ENCODE measurements around the gene CTXN3.

CTXN3 gene

DNA sequence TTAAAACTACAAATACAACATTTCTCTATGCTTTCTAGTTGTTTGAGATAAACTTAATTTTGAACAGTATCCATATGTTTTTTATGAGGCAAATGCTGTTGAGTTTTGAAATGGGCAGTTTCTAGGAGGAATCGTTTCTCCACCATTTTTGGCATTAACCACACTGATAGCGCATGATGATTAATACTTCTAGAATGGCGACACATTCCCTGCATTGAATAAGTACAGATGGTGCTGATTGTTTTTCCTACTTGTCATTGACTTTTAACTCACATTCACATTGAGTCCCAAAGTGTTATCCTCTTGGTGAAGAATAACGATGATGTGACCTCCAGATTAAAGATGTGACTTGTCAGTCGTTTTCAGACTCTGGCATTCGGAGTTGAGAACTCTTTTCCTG lies 47.8 kb downstream of the CTXN3 start:
- DNase-seq (ENCODE audit: low read depth in 1 of 2, low spot score in 1 of 2) = no peak

DNA sequence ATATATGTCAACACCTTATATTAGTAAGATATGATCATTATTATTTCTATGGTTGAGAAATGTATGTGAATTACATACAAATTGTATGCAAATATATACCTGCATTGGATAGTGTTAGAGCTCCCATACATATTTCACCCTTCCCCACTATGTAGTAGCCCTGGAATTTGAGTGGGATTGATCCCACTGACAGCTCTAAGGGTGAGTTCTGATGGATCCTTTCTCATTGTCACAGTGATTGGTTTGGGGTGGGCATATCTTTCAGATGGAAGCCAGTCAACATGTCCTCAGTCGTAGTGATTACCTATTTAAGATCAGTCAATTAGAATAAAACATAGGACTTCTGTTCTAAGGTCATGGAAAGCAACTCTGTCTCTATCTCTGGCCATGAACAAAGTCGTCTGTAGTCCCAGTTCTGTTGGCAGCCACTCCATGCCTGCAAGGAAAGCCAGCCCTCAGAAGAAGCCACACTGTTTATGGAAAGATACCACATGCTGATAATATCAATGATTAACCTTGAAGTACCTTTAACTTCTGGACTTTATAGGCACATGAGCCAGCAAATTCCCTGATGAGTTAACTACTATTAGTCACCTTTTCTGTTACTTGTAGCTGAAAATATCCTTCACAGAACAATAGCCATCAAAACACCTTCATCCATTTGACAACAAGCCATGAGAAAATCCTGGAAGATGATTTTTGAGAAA lies 49.2 kb downstream of the CTXN3 start:
- no peak for DNase-seq (ENCODE audit: low read depth in 1 of 2, low spot score in 1 of 2)

DNA sequence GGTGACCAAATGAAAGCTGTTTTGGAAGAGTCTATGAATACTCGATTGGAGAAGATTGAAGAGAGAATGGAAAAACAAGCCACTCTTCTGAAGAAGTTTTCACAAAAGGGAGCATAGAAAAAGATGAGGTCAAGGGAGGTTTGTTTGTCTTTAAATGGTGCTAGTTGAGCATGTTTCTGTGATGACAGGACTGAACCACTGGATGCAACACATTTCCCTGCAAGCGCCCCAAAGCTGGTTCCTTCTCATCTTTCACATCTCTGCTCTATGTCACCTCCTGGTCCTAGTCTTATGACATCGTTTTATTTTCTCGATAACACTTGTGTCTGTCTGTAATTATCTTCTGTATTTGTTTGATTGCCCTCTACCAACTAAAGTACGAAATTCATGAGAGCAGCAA lies 50.5 kb downstream of the CTXN3 start:
- DNase-seq (ENCODE audit: low read depth in 1 of 2, low spot score in 1 of 2) = no peak

DNA sequence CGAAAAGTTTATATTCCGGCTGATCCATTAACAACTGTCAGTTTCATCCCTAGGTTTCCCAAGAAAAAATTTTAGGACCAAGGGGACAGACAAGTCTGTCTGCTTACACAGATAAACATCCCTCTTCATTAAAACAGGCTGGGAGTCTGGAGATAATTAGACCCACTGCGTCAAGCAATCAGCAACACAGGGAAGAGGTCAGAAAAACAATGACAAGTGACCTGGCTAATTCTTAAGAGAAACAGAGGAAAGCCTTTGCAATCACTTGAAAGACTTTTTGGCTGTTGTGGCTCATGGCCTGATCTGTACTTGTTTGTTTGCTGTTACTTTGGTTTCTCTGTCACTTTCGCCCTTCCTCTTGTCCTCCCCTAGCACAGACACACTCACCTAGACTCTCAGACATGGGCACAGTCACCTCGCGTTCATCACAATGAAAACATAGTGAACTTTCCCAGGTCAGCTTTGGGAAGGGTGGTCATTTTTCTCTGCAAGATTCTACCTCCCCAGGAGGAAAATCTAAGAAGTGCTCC lies 51.4 kb downstream of the CTXN3 start:
- no peak for DNase-seq (ENCODE audit: low read depth in 1 of 2, low spot score in 1 of 2)

DNA sequence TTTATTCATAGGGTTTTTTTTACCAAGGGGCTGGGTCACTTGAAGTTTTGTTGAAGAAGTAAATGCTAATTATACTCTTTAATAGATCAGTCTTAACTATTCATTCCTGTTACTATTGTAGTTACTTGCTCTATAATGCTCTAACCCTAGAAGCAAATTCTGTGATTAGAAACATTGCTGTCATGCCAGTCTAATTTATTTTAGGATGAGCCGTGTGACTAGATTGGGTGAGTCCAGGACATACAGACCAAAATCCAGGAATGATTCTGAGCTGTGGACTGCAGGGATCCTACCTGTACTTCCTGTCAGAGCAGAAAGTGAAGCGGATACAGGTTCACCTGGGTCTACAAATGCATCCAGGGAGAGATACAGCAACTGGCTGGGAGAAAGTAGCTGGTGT lies 53.6 kb downstream of the CTXN3 start:
- DNase-seq (ENCODE audit: low read depth in 1 of 2, low spot score in 1 of 2) = no peak

DNA sequence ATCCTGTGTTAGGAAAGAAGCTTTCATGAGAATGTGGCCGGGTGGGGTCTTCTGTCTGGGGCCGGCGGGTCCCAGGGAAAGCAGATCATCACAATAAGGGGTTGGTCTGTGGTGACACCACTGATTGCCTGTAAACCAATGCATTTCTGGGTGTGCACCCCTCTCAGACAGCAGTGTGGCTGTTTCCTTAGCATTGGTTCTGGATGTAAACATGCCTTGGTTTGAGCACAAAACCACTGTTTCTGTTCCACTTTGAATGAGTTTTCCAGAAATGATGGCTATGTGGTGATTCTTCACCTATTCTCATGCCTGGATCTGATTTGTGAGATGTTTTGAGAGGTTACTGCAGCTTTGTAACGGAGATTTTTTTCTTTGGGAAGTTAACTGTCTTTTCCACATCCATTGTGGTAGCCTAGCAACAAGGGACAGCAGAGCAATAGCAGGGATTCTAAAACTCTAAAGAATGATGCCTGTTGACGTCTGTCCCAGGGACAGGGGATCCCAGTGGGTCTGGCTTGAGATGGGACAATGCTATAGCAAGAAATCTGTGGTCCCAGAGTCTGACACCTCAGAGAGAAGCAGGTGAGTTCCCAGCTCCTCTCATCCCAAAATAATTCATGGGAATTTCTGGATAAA lies 54.2 kb downstream of the CTXN3 start, which contains the start of gene CCDC192:
CCDC192 (plus strand) TSS at position 466 of the 636 bp plus-strand sequence; CDS start at position 521, 55 bp downstream.
- no peak for DNase-seq (ENCODE audit: low read depth in 1 of 2, low spot score in 1 of 2)

DNA sequence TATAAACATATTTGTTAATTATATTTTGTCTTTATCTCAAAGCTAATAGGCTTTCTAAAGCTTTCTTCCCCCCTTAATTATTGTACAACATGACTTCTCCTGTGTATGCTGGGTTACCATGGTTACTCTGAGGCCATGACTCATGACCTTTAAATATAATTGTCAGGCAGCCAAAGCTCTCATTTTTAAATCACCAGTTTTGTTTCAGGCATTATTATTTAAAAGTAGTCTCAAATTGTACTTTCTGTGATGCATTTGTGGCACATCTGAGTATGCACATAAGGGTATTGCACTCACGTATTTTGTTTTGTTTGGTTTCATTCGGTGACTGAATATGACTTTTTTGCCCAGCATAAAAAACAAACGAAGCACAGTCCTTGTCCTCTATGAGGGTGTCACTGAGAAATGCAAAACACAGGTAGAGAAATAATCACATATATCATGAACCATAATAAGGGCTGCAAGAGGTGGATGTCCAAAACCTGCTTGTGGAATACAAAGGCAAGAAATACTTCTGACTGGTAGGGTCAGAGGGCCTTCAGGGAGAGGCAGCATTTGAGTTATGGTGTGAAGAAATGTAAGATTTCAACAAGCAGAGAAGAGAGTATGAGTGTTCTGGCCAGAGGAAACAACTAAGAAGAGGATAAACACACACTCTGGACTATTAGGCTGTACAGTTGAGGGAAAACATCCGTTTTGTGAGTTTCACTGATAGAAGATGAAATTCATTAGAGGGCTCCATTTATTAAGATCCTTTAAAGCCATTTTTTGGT lies 56.4 kb downstream of the CTXN3 start:
- DNase-seq (ENCODE audit: low read depth in 1 of 2, low spot score in 1 of 2) = no peak

DNA sequence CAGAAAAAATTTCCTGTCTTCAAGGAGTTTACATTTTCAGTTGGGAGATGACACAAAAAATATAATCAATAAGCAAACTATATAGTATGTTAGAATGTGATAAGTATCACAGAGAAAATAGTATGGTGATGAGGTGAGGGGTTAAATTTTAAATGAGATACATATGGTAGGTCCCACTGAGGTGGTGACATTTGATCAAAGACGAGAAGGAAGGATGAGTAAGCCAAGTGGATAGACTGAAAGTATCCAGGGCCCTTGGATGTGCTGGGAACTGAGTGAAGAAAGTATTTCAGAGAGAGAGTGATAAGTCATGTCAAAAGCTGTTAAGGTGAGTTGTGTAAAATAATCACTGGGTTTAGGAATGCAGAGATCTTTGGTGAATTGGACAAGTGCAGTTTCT lies 57.8 kb downstream of the CTXN3 start:
- no peak for DNase-seq (ENCODE audit: low read depth in 1 of 2, low spot score in 1 of 2)

DNA sequence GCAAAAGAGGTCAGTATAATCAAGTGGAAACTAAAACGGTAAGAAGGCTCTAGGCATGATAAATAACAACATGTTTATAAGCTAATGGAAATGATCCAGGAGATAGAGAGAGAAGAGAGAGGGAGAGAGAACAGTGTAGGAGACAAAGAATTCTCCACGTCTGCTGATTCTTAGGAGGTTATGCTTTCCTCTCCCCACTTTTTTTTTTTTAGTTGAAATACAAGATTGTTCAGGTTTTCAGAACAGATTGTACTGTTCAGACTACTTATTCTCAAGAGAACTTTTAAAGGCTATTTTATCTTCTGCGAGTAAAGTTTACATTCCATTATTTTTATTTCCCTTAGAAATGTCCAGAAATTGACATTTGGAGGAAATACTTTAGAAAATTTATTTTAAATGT lies 58.3 kb downstream of the CTXN3 start:
- no peak for DNase-seq (ENCODE audit: low read depth in 1 of 2, low spot score in 1 of 2)

Data from activated T-helper 1 cell treated with anti-CD3 and anti-CD28 coated beads, Interleukin-2, amount 50 U/mL, for 16 hours (primary cell).